NCI-H748 (cell line): ENCODE data around the gene SRRM4.

Experiments
- DNase-seq: peaks from one replicate; lab custom pipeline; 2025; ENCODE audit not compliant: unreplicated experiment; lab: John Stamatoyannopoulos, UW

The SRRM4 gene

DNA sequence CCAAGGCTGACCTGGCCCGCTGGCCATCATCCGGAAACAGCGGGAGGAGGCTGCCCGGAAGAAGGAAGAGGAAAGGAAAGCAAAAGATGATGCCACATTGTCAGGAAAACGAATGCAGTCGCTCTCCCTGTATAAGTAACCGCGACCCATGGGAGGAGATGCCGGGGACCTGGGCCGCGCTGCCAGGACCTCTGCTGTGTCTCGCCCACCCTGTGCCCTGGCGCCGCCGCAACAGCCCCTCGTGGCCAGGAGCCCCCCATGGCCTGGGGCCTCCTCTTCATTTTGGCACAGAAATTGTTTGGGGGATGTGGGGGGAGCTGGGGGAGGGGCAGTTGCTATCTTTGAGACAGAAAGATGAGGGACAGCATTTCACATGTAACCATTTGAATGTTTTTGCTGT is 213.9 kb downstream of the SRRM4 start:
- no peak for DNase-seq

DNA sequence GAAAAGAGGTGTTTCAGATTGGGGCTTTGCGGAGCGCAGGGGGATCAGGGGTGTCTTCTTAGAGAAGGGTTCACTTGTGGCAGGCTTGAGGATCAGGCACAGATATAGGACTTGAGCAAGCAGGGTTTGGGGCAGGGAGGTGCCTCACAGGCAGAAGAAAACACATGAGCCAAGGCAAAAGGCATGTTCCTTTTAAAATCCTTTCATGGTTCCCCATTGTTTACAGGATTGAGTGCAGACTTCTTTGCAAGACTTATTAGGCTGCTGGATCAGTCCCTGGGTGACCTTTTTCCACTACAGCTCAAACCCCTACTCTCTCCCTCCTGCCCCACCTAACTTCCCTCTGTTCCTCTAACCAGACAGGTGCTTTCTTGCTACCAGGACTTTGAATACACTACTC is 217.1 kb downstream of the SRRM4 start:
- DNase-seq, result no peak

DNA sequence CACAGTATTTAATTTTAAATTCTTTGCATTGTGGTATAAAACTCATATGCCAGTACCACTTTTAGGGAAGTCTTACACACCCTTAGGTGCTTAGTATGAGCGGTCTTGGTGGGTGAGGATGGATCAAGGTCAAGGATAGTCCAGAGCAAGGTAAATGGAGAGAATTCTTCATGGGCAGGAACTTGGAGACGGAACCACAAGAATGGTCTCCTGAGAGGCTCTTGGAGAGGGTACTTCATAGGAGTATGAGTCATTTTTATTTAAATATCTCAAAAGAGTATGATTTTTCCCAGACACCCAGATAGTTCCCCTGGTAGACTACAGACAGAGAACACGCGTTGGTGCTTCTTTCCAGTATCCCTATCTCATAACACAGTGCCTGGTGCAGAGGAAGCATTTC is 219.3 kb downstream of the SRRM4 start:
- DNase-seq, result no peak

DNA sequence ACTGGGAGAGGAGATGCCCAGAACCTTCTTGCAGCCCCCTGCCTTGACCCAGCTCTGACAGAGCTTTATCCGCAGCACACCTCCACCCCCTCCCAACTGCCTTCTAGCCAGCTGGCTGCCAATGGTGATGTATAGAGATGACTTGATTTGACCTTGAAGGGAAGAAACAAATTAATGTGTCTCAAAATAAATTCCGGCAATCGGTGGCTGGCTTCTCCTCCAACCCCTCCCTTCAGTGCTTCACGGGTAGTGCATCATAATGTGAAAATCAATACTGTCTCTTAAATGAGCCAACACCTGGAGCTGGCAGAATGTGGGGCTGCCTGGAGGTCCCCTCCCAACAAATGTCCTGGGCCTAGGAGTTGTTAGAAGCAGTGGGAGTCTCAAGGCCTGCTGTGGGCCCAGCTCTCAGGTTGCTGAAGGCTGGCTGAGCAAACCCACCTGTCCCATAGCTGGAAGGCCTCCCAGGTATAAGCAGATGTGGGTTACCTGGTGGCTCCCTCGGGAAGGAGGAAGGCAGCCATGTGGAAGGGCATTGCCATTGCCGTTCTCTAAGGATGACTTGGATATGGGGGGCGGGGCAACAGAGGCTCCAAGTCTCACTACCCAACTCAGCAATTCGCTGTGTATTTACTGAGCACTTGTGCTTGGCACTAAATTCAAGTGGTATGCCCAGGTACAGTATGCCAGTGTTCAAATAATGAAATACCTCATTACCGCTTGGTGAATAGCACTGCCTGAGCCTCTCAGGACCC is 220.6 kb downstream of the SRRM4 start:
- DNase-seq, result no peak

DNA sequence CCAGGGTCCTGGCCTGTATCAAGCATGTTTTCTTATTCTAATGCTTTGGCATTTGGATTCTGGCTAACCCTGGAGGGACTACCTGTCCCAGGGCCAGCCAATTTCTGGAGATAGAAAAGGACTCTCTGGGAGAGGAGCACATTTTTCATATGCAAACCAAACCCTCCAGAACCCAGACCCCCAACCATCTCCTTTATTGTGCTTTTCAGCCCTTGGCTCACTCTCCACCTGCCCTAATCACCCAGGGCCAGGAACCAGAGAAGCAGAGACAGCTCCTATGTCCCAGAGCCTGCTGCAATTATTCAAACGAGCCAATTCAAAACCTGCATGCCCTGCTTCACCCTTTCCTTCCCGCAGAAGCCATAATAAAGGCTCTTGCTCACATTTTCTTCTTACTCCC is 221.2 kb downstream of the SRRM4 start:
- no peak for DNase-seq

DNA sequence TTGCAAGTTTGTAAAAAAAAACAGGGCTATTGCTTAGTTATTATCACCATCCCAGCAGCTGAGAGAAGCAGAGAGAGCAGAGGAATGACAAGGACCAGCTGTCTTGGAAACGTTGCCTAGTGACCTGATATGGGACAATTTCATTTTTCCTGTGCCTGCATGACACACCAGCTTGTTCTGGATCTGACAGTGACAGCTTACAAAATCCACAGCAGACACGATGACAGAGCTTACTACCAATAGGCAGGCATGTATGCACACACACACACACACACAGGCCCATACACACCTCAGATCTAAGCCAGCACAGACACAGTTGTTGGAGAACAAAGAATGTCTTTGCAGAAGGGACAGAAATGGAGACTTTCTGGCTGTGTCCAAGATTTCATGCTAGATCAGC is 222.8 kb downstream of the SRRM4 start:
- DNase-seq, result no peak

DNA sequence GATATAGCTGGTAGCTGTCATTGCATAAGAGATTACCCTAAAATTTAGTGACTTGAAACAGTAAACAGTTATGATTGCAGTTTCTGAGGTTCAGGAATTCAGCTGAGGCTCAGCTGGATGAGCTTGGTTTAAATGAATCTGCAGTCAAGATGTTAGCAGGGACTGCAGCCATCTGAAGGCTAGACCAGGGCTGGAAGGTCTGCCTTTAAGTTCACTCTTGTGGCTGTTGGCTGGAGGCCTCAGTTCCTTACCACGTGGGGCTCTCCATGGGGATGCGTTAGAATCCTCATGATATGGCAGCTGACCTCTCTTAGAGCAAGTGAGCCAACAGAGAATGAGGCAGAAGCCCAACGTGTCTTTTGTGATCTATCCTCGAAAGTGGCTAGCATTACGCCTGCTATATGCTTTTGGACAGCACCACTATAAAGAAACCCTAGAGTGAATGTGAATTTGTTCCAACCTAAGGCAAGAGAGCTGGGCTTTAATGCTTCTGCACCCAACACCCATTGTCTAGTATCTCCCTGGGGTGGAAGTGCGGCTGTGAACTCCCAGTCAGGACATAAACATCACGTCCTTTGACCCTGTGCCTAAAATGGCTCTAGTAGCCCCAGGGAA is 223.4 kb downstream of the SRRM4 start:
- no peak for DNase-seq

DNA sequence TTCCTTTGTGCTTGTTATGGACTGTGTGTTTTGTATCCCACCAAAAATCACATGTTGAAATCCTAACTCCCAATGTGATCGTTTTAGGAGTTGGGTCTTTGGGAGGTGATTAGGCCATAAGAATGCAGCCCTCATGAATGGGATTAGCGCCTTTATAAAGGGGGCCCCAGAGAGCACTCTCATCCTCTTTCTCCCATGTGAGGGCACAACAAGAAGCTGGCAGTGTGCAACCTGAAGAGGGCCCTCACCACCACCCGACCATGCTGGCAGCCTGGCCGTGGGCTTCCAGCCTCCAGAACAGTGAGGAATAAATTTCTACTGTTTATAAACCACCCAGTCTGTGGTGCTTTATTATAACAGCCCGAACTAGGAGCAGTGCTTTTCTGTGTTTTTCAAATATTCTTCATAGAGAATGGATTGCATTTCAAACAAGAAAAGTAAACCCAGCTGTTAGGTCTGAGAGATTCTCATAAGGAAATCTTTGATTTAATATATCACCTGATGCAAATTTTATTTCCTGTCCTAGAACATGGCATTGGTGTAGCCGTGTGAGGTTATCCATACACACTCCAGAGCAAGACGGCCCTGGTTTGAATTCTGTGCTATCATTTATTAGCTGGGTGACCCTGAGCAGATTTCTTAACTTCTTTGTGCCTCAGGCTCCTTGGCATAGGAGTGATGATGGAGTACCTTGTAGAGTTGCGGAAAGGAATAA is 225.2 kb downstream of the SRRM4 start:
- peak; percentile 55 for DNase-seq

DNA sequence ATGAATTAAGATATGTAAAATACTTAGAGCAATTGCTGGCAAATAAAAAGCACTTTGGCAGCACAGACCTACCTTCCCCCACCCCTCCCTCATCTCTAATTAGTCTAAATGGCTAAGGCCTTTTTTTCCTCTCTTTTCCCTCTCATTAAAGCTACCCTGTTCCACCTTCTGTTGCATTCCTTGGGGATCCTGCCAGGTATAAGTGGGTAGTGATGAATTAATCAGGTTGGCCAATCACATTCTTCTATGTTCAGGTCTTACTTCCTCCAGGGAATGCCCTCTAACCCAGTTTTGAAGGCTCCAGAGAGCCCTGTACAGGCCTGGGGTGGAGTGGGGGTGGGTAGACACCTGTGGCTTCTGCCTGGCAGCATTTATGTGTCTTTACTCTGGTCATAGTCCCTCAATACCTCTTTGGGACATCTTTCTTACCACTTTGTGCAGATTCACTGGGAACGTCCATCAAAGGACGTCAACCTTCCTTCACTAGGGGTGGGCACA is 225.8 kb downstream of the SRRM4 start:
- no peak for DNase-seq

DNA sequence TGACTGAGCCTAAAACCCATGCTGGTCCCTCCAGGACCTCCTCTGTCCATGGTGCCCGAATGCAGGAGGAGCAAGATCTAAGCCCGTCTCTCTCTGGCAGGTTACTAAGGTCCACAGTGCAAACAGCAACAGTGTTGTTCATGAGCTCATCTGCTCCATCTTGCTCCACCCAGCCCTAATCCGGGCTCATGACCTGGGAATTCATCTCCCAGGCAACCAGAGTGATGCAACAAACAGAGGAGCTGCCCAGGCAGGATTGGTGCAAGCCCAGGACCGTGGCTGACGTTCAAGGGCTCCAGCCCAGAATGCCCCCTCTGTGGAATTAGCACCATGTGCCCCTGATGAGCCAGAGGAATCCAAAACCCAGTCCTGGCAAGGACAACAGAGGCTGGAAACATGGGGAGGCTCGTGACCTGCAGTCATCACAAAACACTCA is 227.3 kb downstream of the SRRM4 start:
- peak; percentile 95 for DNase-seq

DNA sequence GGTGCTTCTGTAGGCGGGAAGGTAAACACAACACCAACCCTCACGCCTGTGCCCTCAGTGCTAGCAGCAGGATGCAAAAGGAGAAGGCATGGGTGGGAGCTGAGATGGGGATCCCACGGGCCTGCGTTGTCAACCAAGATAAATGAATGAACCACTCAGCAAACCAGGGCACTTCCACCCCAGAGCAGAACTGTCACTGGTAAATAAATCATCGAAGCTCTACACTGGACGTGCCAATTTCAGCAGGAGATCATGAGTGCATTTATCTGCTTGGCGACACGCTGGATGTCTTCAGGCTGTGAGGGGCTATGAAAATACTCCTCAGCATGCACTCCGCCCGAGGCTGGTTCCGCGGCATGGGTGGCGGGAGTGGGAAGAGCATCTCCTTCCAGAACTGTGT is 230.5 kb downstream of the SRRM4 start:
- DNase-seq, result no peak
